IMR-90 (cell line): ENCODE data around the gene PSD2. TPM values are rescaled to one million over a fixed set of nuclear protein-coding genes. Genes with fewer than 3 reads are reported as not detected.

Experiments
- ATAC-seq: fragments of 200-7000 bp; cut with Tn5 transposase; 2 replicates; pipeline ENCODE4 v1.9.1; 2020; ENCODE audit warnings: low read depth, mild to moderate bottlenecking, moderate library complexity
- BruUV-seq: library from RNA; stranded (reverse); fragments of 400-500 nt; replicated peaks from 2 replicates; lab custom pipeline; 2021; lab: Mats Ljungman, UMichigan
- CTCF ChIA-PET: fragments of 300-600 bp; formaldehyde crosslinking; extraction: SDS; loops from one replicate; lab custom pipeline; 2021; ENCODE audit warnings: antibody characterized with exemption; lab: Yijun Ruan, JAX
- POLR2A ChIA-PET: fragments of 300-600 bp; sonication (Branson Sonifier 250); formaldehyde crosslinking; loops from one replicate; lab custom pipeline; 2022; ENCODE audit warnings: antibody characterized with exemption; ENCODE audit not compliant: unreplicated experiment; lab: Charles Lee
- DNase-seq: peaks from one replicate; pipeline ENCODE4 v3.0.0; 2013
- H2AFZ ChIP-seq: replicated peaks from 2 replicates; pipeline ENCODE3; 2013; ENCODE audit warnings: low read length, mild to moderate bottlenecking; ENCODE audit not compliant: poor library complexity
- H2AK5ac ChIP-seq: 2 replicates; pipeline ENCODE4 v1.6.1; 2013; ENCODE audit warnings: low read depth, low read length, inconsistent platforms
- H2AK9ac ChIP-seq: replicated peaks from 2 replicates; pipeline ENCODE3; 2013; ENCODE audit warnings: mild to moderate bottlenecking, low read depth, low read length, moderate library complexity; ENCODE audit not compliant: poor library complexity
- H2BK120ac ChIP-seq: 2 replicates; pipeline ENCODE4 v1.6.1; 2013; ENCODE audit warnings: low read depth, low read length, inconsistent platforms
- H2BK15ac ChIP-seq: 3 replicates; pipeline ENCODE4 v1.6.1; 2013; ENCODE audit warnings: low read depth, low read length, inconsistent platforms
- H2BK20ac ChIP-seq: 2 replicates; pipeline ENCODE4 v1.6.1; 2013; ENCODE audit warnings: low read depth, mild to moderate bottlenecking, inconsistent platforms, low read length, moderate library complexity
- H2BK5ac ChIP-seq: 2 replicates; pipeline ENCODE4 v1.6.1; 2013; ENCODE audit warnings: mild to moderate bottlenecking, low read depth, low read length, inconsistent platforms; ENCODE audit not compliant: poor library complexity, severe bottlenecking
- H3K14ac ChIP-seq: replicated peaks from 2 replicates; pipeline ENCODE4 v1.6.1; 2013; ENCODE audit warnings: low read depth, low read length, inconsistent platforms
- H3K18ac ChIP-seq: 2 replicates; pipeline ENCODE4 v1.6.1; 2013; ENCODE audit warnings: low read depth, low read length, control low read depth
- H3K23ac ChIP-seq: 2 replicates; pipeline ENCODE4 v1.6.1; 2013; ENCODE audit warnings: low read depth, low read length, inconsistent platforms
- H3K27ac ChIP-seq: 2 replicates; pipeline ENCODE4 v1.5.1; 2013; ENCODE audit warnings: mild to moderate bottlenecking, control low read depth, low read length; ENCODE audit not compliant: insufficient read depth
- H3K27me3 ChIP-seq: 2 replicates; pipeline ENCODE4 v1.6.1; 2013; ENCODE audit warnings: low read length; ENCODE audit not compliant: control insufficient read depth, insufficient read depth
- H3K36me3 ChIP-seq: 2 replicates; pipeline ENCODE4 v1.6.1; 2013; ENCODE audit warnings: low read length, mixed read lengths; ENCODE audit not compliant: control insufficient read depth, insufficient read depth
- H3K4ac ChIP-seq: 2 replicates; pipeline ENCODE4 v1.6.1; 2013; ENCODE audit warnings: low read depth, low read length, inconsistent platforms
- H3K4me1 ChIP-seq: 2 replicates; pipeline ENCODE4 v1.6.1; 2013; ENCODE audit warnings: low read length, mixed read lengths; ENCODE audit not compliant: control insufficient read depth, insufficient read depth
- H3K4me2 ChIP-seq: 2 replicates; pipeline ENCODE4 v1.6.1; 2013; ENCODE audit warnings: low read depth, mild to moderate bottlenecking, control low read depth, low read length, moderate library complexity
- H3K4me3 ChIP-seq: 2 replicates; pipeline ENCODE4 v1.5.1; 2013; ENCODE audit warnings: low read depth, mild to moderate bottlenecking, control low read depth, low read length, moderate library complexity; ENCODE audit not compliant: insufficient read depth
- H3K56ac ChIP-seq: 2 replicates; pipeline ENCODE4 v1.6.1; 2013; ENCODE audit warnings: low read length, inconsistent platforms; ENCODE audit not compliant: insufficient read depth; ENCODE audit errors: extremely low read depth
- H3K79me1 ChIP-seq, 2 experiments: 2 replicates each; pipeline ENCODE4 v1.6.1; 2013; ENCODE audit warnings: low read length in 2 of 2, inconsistent platforms in 1 of 2, low read depth in 1 of 2
- H3K9ac ChIP-seq: 2 replicates; pipeline ENCODE4 v1.6.1; 2013; ENCODE audit warnings: low read depth, low read length, control low read depth
- H3K9me1 ChIP-seq: 2 replicates; pipeline ENCODE4 v1.6.1; 2013; ENCODE audit warnings: low read length, inconsistent platforms; ENCODE audit not compliant: insufficient read depth
- H3K9me3 ChIP-seq: 2 replicates; pipeline ENCODE4 v1.6.1; 2013; ENCODE audit warnings: low read length; ENCODE audit not compliant: control insufficient read depth, insufficient read depth
- H4K20me1 ChIP-seq: 2 replicates; pipeline ENCODE4 v1.6.1; 2013; ENCODE audit warnings: low read length, inconsistent platforms; ENCODE audit not compliant: insufficient read depth
- H4K5ac ChIP-seq: 2 replicates; pipeline ENCODE4 v1.6.1; 2013; ENCODE audit warnings: mild to moderate bottlenecking, low read depth, low read length, control low read depth
- H4K8ac ChIP-seq, 2 experiments: 2 replicates each; pipeline ENCODE4 v1.6.1; 2013; ENCODE audit warnings: low read depth in 2 of 2, low read length in 2 of 2, control low read depth in 1 of 2, inconsistent platforms in 1 of 2
- H4K91ac ChIP-seq: 2 replicates; pipeline ENCODE4 v1.6.1; 2013; ENCODE audit warnings: low read depth, low read length, inconsistent platforms; ENCODE audit not compliant: insufficient read depth
- BHLHE40 ChIP-seq: fragments of 150-350 bp; IDR thresholded peaks from 2 replicates; pipeline ENCODE4 v1.6.1; 2016; ENCODE audit warnings: mild to moderate bottlenecking, low read depth, low read length
- CEBPB ChIP-seq: IDR thresholded peaks from 2 replicates; pipeline ENCODE4 v1.6.1; 2012; ENCODE audit warnings: low read depth, low read length, improper control_type of control experiment
- CHD1 ChIP-seq: IDR thresholded peaks from 2 replicates; pipeline ENCODE4 v1.6.1; 2012; ENCODE audit warnings: low read depth, low read length, improper control_type of control experiment
- FOS ChIP-seq: fragments of 150-350 bp; IDR thresholded peaks from 2 replicates; pipeline ENCODE4 v1.6.1; 2016; ENCODE audit warnings: low read depth, low read length
- MAFK ChIP-seq: IDR thresholded peaks from 2 replicates; pipeline ENCODE4 v1.6.1; 2012; ENCODE audit warnings: low read depth, low read length, improper control_type of control experiment
- MAZ ChIP-seq: IDR thresholded peaks from 2 replicates; pipeline ENCODE4 v1.6.1; 2012; ENCODE audit warnings: low read depth, mild to moderate bottlenecking, low read length, improper control_type of control experiment, moderate library complexity, borderline replicate concordance
- MXI1 ChIP-seq: IDR thresholded peaks from 2 replicates; pipeline ENCODE4 v1.6.1; 2012; ENCODE audit warnings: low read depth, mild to moderate bottlenecking, low read length, moderate library complexity, borderline replicate concordance
- NFE2L2 ChIP-seq: fragments of 150-350 bp; IDR thresholded peaks from 2 replicates; pipeline ENCODE4 v1.6.1; 2016; ENCODE audit warnings: low read depth, mild to moderate bottlenecking, low read length
- POLR2A ChIP-seq: IDR thresholded peaks from 2 replicates; pipeline ENCODE4 v1.6.1; 2012; ENCODE audit warnings: mild to moderate bottlenecking, low read depth, low read length
- RAD21 ChIP-seq: IDR thresholded peaks from 2 replicates; pipeline ENCODE4 v1.6.1; 2012; ENCODE audit warnings: low read length, improper control_type of control experiment
- RCOR1 ChIP-seq: IDR thresholded peaks from 2 replicates; pipeline ENCODE4 v1.6.1; 2012; ENCODE audit warnings: mild to moderate bottlenecking, low read length, improper control_type of control experiment; ENCODE audit not compliant: insufficient replicate concordance
- RFX5 ChIP-seq: IDR thresholded peaks from 2 replicates; pipeline ENCODE4 v1.8.0; 2012; ENCODE audit warnings: low read depth, mild to moderate bottlenecking, low read length, moderate library complexity
- SMC3 ChIP-seq: fragments of 150-350 bp; IDR thresholded peaks from 2 replicates; pipeline ENCODE4 v1.6.1; 2016; ENCODE audit warnings: low read depth, mild to moderate bottlenecking, antibody characterized with exemption, low read length, moderate library complexity
- USF2 ChIP-seq: fragments of 150-350 bp; IDR thresholded peaks from 2 replicates; pipeline ENCODE4 v1.6.1; 2017; ENCODE audit warnings: mild to moderate bottlenecking, antibody characterized with exemption, low read length, low read depth
- WGBS, 2 experiments: methylation state at CpG; one replicate each; pipeline versions ENCODE4 v1.1.5 to v1.1.7; 2013; ENCODE audit warnings: missing lambda C conversion rate in 2 of 2; ENCODE audit not compliant: insufficient read length in 1 of 2; ENCODE audit errors: extremely low coverage in 2 of 2; 5-methylcytosine and 5-hydroxymethylcytosine counted together
- dilution Hi-C: fragments of 300-500 bp; cut with HindIII; formaldehyde crosslinking; loops from one replicate; pipeline ENCODE4 v1.14.3; 2018; ENCODE audit warnings: low sequenced_read_pairs; ENCODE audit not compliant: unreplicated experiment
- in situ Hi-C: fragments of 300-500 bp; cut with MboI; formaldehyde crosslinking; loops from 3 replicates; pipeline ENCODE4 v1.14.3; 2019; ENCODE audit warnings: low sequenced_read_pairs, inconsistent platforms, mixed read lengths
- intact Hi-C: fragments of 100-400 bp; cut with micrococcal nuclease; formaldehyde crosslinking; loops from 2 replicates; pipeline ENCODE4 v1.10.0; 2022
- polyA plus RNA-seq, 3 experiments: library from polyadenylated mRNA; depleted of rRNA; stranded (reverse); fragments of >200 nt; gene quantifications; 2 replicates each; pipeline ENCODE4 v1.2.3, GENCODE V29; 2012; ENCODE audit warnings: low replicate concordance in 1 of 3
- total RNA-seq: library from RNA; depleted of rRNA; stranded (reverse); fragments of >200 nt; gene quantifications from 2 replicates; pipeline ENCODE4 v1.2.3, GENCODE V29; 2012
- TF ChIP-seq, protein P1 (sequence below): fragments of 150-350 bp; IDR thresholded peaks from 2 replicates; pipeline ENCODE4 v1.6.1; 2016; ENCODE audit warnings: low read depth, mild to moderate bottlenecking, low read length, moderate library complexity, borderline replicate concordance

The PSD2 gene
- total and polyA plus RNA-seq, 2 of the 4 experiments (the other 2 are of a cell fraction), result 0.05 TPM; not detected in 1

DNA sequence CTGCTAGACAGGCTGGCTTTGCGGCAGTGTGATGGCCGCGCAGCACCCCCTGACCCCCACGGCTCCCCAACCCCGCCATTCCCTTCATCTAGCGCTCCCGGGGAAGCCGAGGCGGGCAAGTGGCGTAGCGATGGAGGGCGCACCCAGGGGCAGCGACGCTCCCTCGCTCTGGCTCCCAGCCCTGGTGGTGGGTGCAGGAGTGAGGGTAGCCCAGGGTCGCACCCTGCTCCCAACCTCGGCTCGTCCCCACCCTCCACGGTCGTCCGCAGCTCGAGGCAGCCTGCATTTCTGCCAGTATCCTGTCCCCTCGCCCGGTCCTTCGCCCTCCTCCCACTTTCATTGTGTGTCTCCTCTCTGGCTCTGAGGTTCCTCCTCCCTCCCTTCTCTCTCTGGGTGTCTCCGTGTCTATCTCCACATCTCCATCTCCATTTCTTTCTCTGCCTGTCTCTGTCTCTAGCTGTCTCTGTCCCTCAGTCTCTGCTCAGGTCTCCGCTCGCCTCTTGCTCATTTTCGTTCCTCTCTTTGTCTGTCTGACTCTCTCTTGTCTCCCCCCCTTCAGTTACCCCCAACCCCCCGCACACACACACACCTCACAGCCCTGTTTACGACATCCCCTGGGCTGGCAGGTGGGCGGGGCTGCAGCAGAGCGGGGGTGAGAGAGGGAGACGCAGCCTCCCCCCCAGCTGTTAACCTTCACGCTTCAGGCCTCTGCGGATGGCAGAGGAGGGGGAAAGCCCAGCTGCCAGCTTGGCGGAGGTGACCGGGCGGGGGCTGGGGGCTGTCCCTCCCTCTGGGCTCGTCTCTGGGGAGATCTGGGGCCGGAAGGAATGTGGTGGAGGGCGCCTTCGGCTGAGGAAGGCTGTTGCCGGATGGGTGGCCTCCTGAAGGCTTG, 48.7 kb upstream of the PSD2 start:
- intact Hi-C loops, result no loop called here
- H3K9me1 ChIP-seq, result peaks cover 12% of the 10 kb centered on the region
- H2AK5ac ChIP-seq, result peak overlapping the region; percentile 53
- in situ Hi-C loops, result no loop called here
- no peak overlapping the region for H3K23ac ChIP-seq
- 0 out of 2 replicates have a peak, but pooled peaks cover 3% of the 10 kb centered on the region for H4K20me1 ChIP-seq
- peak overlapping the region; percentile 3; the same call in 1 of the 2 replicates for H3K4ac ChIP-seq
- no peaks in the 10 kb centered on the region for H3K36me3 ChIP-seq
- peaks cover 32% of the 10 kb centered on the region for H3K4me1 ChIP-seq
- no peak overlapping the region; the same call in 1 of the 2 replicates for H2BK120ac ChIP-seq
- POLR2A ChIA-PET, result no interaction called here
- no peaks in the 10 kb centered on the region for H3K79me1 ChIP-seq
- H3K56ac ChIP-seq, result no peak overlapping the region
- no peak overlapping the region; the same call in 1 of the 2 replicates for H3K4me3 ChIP-seq
- DNase-seq, result peak; percentile 46
- peak overlapping the region; percentile 12 for H2AK9ac ChIP-seq
- H3K14ac ChIP-seq, result no peak overlapping the region
- CTCF ChIA-PET, result no interaction called here
- H3K4me2 ChIP-seq, result peak overlapping the region; percentile 56; the same call in 1 of the 2 replicates
- peak overlapping the region; percentile 73 for H2AFZ ChIP-seq
- 0 out of 2 replicates have a peak overlapping the region, but pooled peaks have one; percentile 5 for H4K5ac ChIP-seq
- WGBS, 2 experiments, result 13% methylated on average over 17 of the region's 44 CpGs; no CpG with 5 or more reads in 1 of the 2 experiments
- no peak overlapping the region for H3K27ac ChIP-seq
- H4K8ac ChIP-seq, result peak overlapping the region; percentile 47 to 54; a peak in 3 of 4 replicates
- H2BK20ac ChIP-seq, result no peak overlapping the region
- H2BK15ac ChIP-seq, result no peak overlapping the region
- no peak overlapping the region for H2BK5ac ChIP-seq
- peak overlapping the region; percentile 22; the same call in 1 of the 2 replicates for H3K9ac ChIP-seq
- BruUV-seq, result no TSS peak
- peaks cover 7% of the 10 kb centered on the region; the same call in 1 of the 2 replicates for H3K27me3 ChIP-seq
- peak; percentile 5; the same call in 1 of the 2 replicates for ATAC-seq
- H3K18ac ChIP-seq, result no peak overlapping the region
- H4K91ac ChIP-seq, result peak overlapping the region; percentile 13; the same call in 1 of the 2 replicates
- dilution Hi-C loops, result no loop called here
- H3K9me3 ChIP-seq, result no peaks in the 10 kb centered on the region
- TF ChIP-seq, protein P1, sequence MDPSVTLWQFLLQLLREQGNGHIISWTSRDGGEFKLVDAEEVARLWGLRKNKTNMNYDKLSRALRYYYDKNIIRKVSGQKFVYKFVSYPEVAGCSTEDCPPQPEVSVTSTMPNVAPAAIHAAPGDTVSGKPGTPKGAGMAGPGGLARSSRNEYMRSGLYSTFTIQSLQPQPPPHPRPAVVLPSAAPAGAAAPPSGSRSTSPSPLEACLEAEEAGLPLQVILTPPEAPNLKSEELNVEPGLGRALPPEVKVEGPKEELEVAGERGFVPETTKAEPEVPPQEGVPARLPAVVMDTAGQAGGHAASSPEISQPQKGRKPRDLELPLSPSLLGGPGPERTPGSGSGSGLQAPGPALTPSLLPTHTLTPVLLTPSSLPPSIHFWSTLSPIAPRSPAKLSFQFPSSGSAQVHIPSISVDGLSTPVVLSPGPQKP, result no peak
- no peak for TF ChIP-seq RAD21
- TF ChIP-seq BHLHE40, result no peak
- TF ChIP-seq POLR2A, result peak; percentile 32; the same call in 1 of the 2 replicates
- no peak for TF ChIP-seq SMC3
- TF ChIP-seq RFX5, result no peak
- no peak for TF ChIP-seq NFE2L2
- no peak for TF ChIP-seq FOS
- 0 out of 2 replicates have a peak, but pooled peaks have one; percentile 28 for TF ChIP-seq CEBPB
- TF ChIP-seq MAFK, result no peak
- TF ChIP-seq MXI1, result no peak
- no peak for TF ChIP-seq CHD1
- TF ChIP-seq MAZ, result peak; percentile 73
- no peak for TF ChIP-seq RCOR1
- TF ChIP-seq USF2, result no peak
